Activated CD4-positive, alpha-beta T cell treated with anti-CD3 and anti-CD28 coated beads for 36 hours (primary cell): ENCODE results near the gene BHLHE41. TPM values are rescaled to one million over a fixed set of nuclear protein-coding genes. Genes with fewer than 3 reads are reported as not detected.

Experiments used
- total RNA-seq, 2 experiments: library from RNA; stranded (reverse); gene quantifications; one replicate each; pipeline ENCODE4 v1.2.3, GENCODE V29; 2021

Gene BHLHE41
- total RNA-seq, 2 experiments from 2014 or later: not detected

Other genes starting within 250 kb of the BHLHE41 start
- 1 to 10 TPM; 1.2 to 1.3 TPM for gene RASSF8, start 166.4 kb downstream of the BHLHE41 start, total RNA-seq
- gene SSPN, start 70.5 kb upstream of the BHLHE41 start, total RNA-seq: not detected